ENCODE results near the gene RNU6-9.

Gene RNU6-9

GRCh38 chr19:906480-906879 is 13.2 kb downstream of the RNU6-9 start:
- no peak for TF ChIP-seq SIN3A (IDR thresholded peaks at IDR 0.05; ENCODE audit: borderline replicate concordance, insufficient read depth, low read length)
- no peak for TF ChIP-seq FOXP2 (optimal IDR thresholded peaks at IDR 0.05; ENCODE audit: borderline replicate concordance, extremely low read depth, extremely low read length, insufficient read depth)
- TF ChIP-seq REST (IDR thresholded peaks at IDR 0.05; ENCODE audit: insufficient read depth in 1 of 2, low read depth in 2 of 2, low read length in 2 of 2): no peak
- no peak for TF ChIP-seq POLR2AphosphoS5 (IDR thresholded peaks at IDR 0.05; ENCODE audit: low read depth, low read length)

- no peak for TF ChIP-seq FOXP2 (optimal IDR thresholded peaks at IDR 0.05; ENCODE audit: borderline replicate concordance, extremely low read depth, extremely low read length, insufficient read depth)
- no peak for TF ChIP-seq POLR2AphosphoS5 (IDR thresholded peaks at IDR 0.05; ENCODE audit: low read depth, low read length)
- TF ChIP-seq REST (IDR thresholded peaks at IDR 0.05; ENCODE audit: insufficient read depth in 1 of 2, low read depth in 2 of 2, low read length in 2 of 2): no peak
- no peak for TF ChIP-seq TAF1 (IDR thresholded peaks at IDR 0.05; ENCODE audit: borderline replicate concordance, insufficient read depth, low read length)
- no peak for TF ChIP-seq SIN3A (IDR thresholded peaks at IDR 0.05; ENCODE audit: borderline replicate concordance, insufficient read depth, low read length)
Observed at GRCh38 chr19:907183-907853, 14.0 kb downstream of the RNU6-9 start.

GRCh38 chr19:911197-912033 is 18.1 kb downstream of the RNU6-9 start:
- TF ChIP-seq REST (IDR thresholded peaks at IDR 0.05; ENCODE audit: insufficient read depth in 1 of 2, low read depth in 2 of 2, low read length in 2 of 2) (no peak), FOXP2 (optimal IDR thresholded peaks at IDR 0.05; ENCODE audit: borderline replicate concordance, extremely low read depth, extremely low read length, insufficient read depth) (no peak), TAF1 (IDR thresholded peaks at IDR 0.05; ENCODE audit: borderline replicate concordance, insufficient read depth, low read length) (no peak), SIN3A (IDR thresholded peaks at IDR 0.05; ENCODE audit: borderline replicate concordance, insufficient read depth, low read length) (no peak), POLR2AphosphoS5 (IDR thresholded peaks at IDR 0.05; ENCODE audit: low read depth, low read length) (no peak)

GRCh38 chr19:912181-913079 is 19.1 kb downstream of the RNU6-9 start:
- TF ChIP-seq FOXP2 (optimal IDR thresholded peaks at IDR 0.05; ENCODE audit: borderline replicate concordance, extremely low read depth, extremely low read length, insufficient read depth) (no peak), SIN3A (IDR thresholded peaks at IDR 0.05; ENCODE audit: borderline replicate concordance, insufficient read depth, low read length) (no peak), REST (IDR thresholded peaks at IDR 0.05; ENCODE audit: insufficient read depth in 1 of 2, low read depth in 2 of 2, low read length in 2 of 2) (no peak), POLR2AphosphoS5 (IDR thresholded peaks at IDR 0.05; ENCODE audit: low read depth, low read length) (no peak), TAF1 (IDR thresholded peaks at IDR 0.05; ENCODE audit: borderline replicate concordance, insufficient read depth, low read length) (no peak)
